GM18499 (cell line): ENCODE measurements around the gene FAM50B.

Source experiments
- ATAC-seq: cut with Tn5 transposase; IDR thresholded peaks from one replicate; pipeline ENCODE4 v1.9.1; 2021; ENCODE audit warnings: moderate number of reproducible peaks; ENCODE audit not compliant: insufficient read depth, unreplicated experiment

FAM50B gene

GRCh38 chr6:3888153-3888957 is 39.2 kb downstream of the FAM50B start:
- no peak for ATAC-seq

- no peak for ATAC-seq
Measured at GRCh38 chr6:3890047-3890446, 40.9 kb downstream of the FAM50B start.

- ATAC-seq, result no peak
Measured at GRCh38 chr6:3891883-3892282, 42.7 kb downstream of the FAM50B start.

GRCh38 chr6:3892603-3893002 is 43.4 kb downstream of the FAM50B start:
- ATAC-seq, result no peak

- no peak for ATAC-seq
Measured at GRCh38 chr6:3893487-3893886, 44.3 kb downstream of the FAM50B start.

GRCh38 chr6:3893917-3894316 is 44.7 kb downstream of the FAM50B start:
- no peak for ATAC-seq

GRCh38 chr6:3894590-3895311 is 45.6 kb downstream of the FAM50B start:
- no peak for ATAC-seq

- ATAC-seq, result no peak
Measured at GRCh38 chr6:3895312-3895653, 46.1 kb downstream of the FAM50B start.

- no peak for ATAC-seq
Measured at GRCh38 chr6:3895805-3896204, 46.6 kb downstream of the FAM50B start.

GRCh38 chr6:3898265-3898994 is 49.3 kb downstream of the FAM50B start:
- no peak for ATAC-seq

- ATAC-seq, result no peak
Measured at GRCh38 chr6:3899061-3899460, 49.9 kb downstream of the FAM50B start.

GRCh38 chr6:3899970-3900439 is 50.8 kb downstream of the FAM50B start:
- ATAC-seq, result no peak
